Measurements from ENCODE around the gene GRIN2A. TPM values are rescaled to one million over a fixed set of nuclear protein-coding genes. Genes with fewer than 3 reads are reported as not detected.

The GRIN2A gene
- total RNA-seq, 1 donor from 2014 or later = under 0.01 TPM

- Histone ChIP-seq H3K36me3 (ENCODE audit: control insufficient read depth, insufficient read depth, low read length) (no peaks in the 10 kb centered on the region), H3K4me3 (ENCODE audit: low read depth, low read length) (no peak overlapping the region), H3K27me3 (ENCODE audit: control insufficient read depth, insufficient read depth, low read length) (no peaks in the 10 kb centered on the region)
- no peak for TF ChIP-seq CTCF (IDR thresholded peaks at IDR 0.05; ENCODE audit: insufficient read depth, low read length, poor library complexity, severe bottlenecking)
- no peak for DNase-seq (ENCODE audit: low read depth)
These were observed 442.9 kb downstream of the GRIN2A start for GRCh38 chr16:9739301-9739700.

- no peak for TF ChIP-seq CTCF (IDR thresholded peaks at IDR 0.05; ENCODE audit: insufficient read depth, low read length, poor library complexity, severe bottlenecking)
- Histone ChIP-seq H3K4me3 (ENCODE audit: low read depth, low read length) (no peak overlapping the region), H3K27me3 (ENCODE audit: control insufficient read depth, insufficient read depth, low read length) (no peaks in the 10 kb centered on the region), H3K36me3 (ENCODE audit: control insufficient read depth, insufficient read depth, low read length) (no peaks in the 10 kb centered on the region)
- DNase-seq (ENCODE audit: low read depth) = no peak
These were observed 443.5 kb downstream of the GRIN2A start for GRCh38 chr16:9738690-9739089.

- Histone ChIP-seq H3K27me3 (ENCODE audit: control insufficient read depth, insufficient read depth, low read length) (no peaks in the 10 kb centered on the region), H3K36me3 (ENCODE audit: control insufficient read depth, insufficient read depth, low read length) (no peaks in the 10 kb centered on the region), H3K4me3 (ENCODE audit: low read depth, low read length) (no peak overlapping the region)
- TF ChIP-seq CTCF (IDR thresholded peaks at IDR 0.05; ENCODE audit: insufficient read depth, low read length, poor library complexity, severe bottlenecking) = no peak
- DNase-seq (ENCODE audit: low read depth) = no peak
These were observed 445.7 kb downstream of the GRIN2A start for GRCh38 chr16:9736547-9736946.

GRCh38 chr16:9723136-9723535 lies 459.1 kb downstream of the GRIN2A start:
- H3K36me3 ChIP-seq (ENCODE audit: control insufficient read depth, insufficient read depth, low read length) = no peaks in the 10 kb centered on the region
- no peaks in the 10 kb centered on the region for H3K27me3 ChIP-seq (ENCODE audit: control insufficient read depth, insufficient read depth, low read length)
- DNase-seq (ENCODE audit: low read depth) = no peak
- no peak for TF ChIP-seq CTCF (IDR thresholded peaks at IDR 0.05; ENCODE audit: insufficient read depth, low read length, poor library complexity, severe bottlenecking)
- no peak overlapping the region for H3K4me3 ChIP-seq (ENCODE audit: low read depth, low read length)

GRCh38 chr16:9713907-9714306 lies 468.3 kb downstream of the GRIN2A start:
- TF ChIP-seq CTCF (IDR thresholded peaks at IDR 0.05; ENCODE audit: insufficient read depth, low read length, poor library complexity, severe bottlenecking) = no peak
- Histone ChIP-seq H3K4me3 (ENCODE audit: low read depth, low read length) (no peak overlapping the region), H3K36me3 (ENCODE audit: control insufficient read depth, insufficient read depth, low read length) (no peaks in the 10 kb centered on the region), H3K27me3 (ENCODE audit: control insufficient read depth, insufficient read depth, low read length) (no peaks in the 10 kb centered on the region)
- DNase-seq (ENCODE audit: low read depth) = no peak

GRCh38 chr16:9713156-9713555 lies 469.1 kb downstream of the GRIN2A start:
- DNase-seq (ENCODE audit: low read depth) = no peak
- no peak for TF ChIP-seq CTCF (IDR thresholded peaks at IDR 0.05; ENCODE audit: insufficient read depth, low read length, poor library complexity, severe bottlenecking)
- H3K27me3 ChIP-seq (ENCODE audit: control insufficient read depth, insufficient read depth, low read length) = no peaks in the 10 kb centered on the region
- H3K4me3 ChIP-seq (ENCODE audit: low read depth, low read length) = no peak overlapping the region
- no peaks in the 10 kb centered on the region for H3K36me3 ChIP-seq (ENCODE audit: control insufficient read depth, insufficient read depth, low read length)
